OCI-LY3 (cell line): ENCODE measurements around the gene WASF2.

Experiments
- H2AFZ ChIP-seq: fragments of 200-600, 300-600 bp; shearing (Covaris generic); 2 replicates; pipeline ENCODE4 v1.6.0; 2014; ENCODE audit warnings: antibody characterized with exemption, low read depth, low read length
- H3K27ac ChIP-seq: fragments of 200-600, 300-600 bp; sonication (generic); 2 replicates; pipeline ENCODE4 v1.5.1; 2014; ENCODE audit warnings: mild to moderate bottlenecking, low read length, moderate library complexity, mixed read lengths
- H3K27me3 ChIP-seq: fragments of 200-600, 300-600 bp; sonication (generic); 2 replicates; pipeline ENCODE4 v1.6.1; 2014; ENCODE audit warnings: low read depth, low read length, mixed read lengths
- H3K36me3 ChIP-seq: fragments of 200-600, 300-600 bp; sonication (generic); replicated peaks from 2 replicates; pipeline ENCODE3; 2014; ENCODE audit warnings: low read depth, low read length, mixed read lengths
- H3K4me1 ChIP-seq: fragments of 300-600, 200-600 bp; sonication (generic); 2 replicates; pipeline ENCODE4 v1.6.1; 2014; ENCODE audit warnings: low read length, mixed read lengths
- H3K4me2 ChIP-seq: fragments of 200-600, 300-600 bp; sonication (generic); 2 replicates; pipeline ENCODE4 v1.6.1; 2014; ENCODE audit warnings: low read length, mixed read lengths
- H3K4me3 ChIP-seq: fragments of 300-600, 200-600 bp; sonication (generic); 2 replicates; pipeline ENCODE4 v1.5.1; 2014; ENCODE audit warnings: antibody characterized with exemption, mild to moderate bottlenecking, low read length, moderate library complexity
- H3K79me2 ChIP-seq: fragments of 300-600, 200-600 bp; shearing (Covaris generic); 2 replicates; pipeline ENCODE4 v1.6.1; 2014; ENCODE audit warnings: mild to moderate bottlenecking, low read length, mixed read lengths
- H3K9ac ChIP-seq: fragments of 300-600, 200-600 bp; shearing (Covaris generic); 2 replicates; pipeline ENCODE4 v1.6.0; 2014; ENCODE audit warnings: mild to moderate bottlenecking, low read length, moderate library complexity
- H3K9me3 ChIP-seq: fragments of 200-600, 300-600 bp; shearing (Covaris generic); 2 replicates; pipeline ENCODE4 v1.6.1; 2014; ENCODE audit warnings: low read length, mixed read lengths; ENCODE audit not compliant: insufficient read depth
- H4K20me1 ChIP-seq: fragments of 200-600, 300-600 bp; sonication (generic); 2 replicates; pipeline ENCODE4 v1.6.1; 2016; ENCODE audit warnings: low read length, mixed read lengths; ENCODE audit not compliant: insufficient read depth
- EZH2phosphoT487 ChIP-seq: fragments of 200-600 bp; shearing (Covaris generic); IDR thresholded peaks from 2 replicates; pipeline ENCODE4 v1.6.1; 2018; ENCODE audit warnings: antibody characterized with exemption, mixed run types, low read depth
- TF ChIP-seq, protein P1 (sequence below): fragments of 200-600, 300-600 bp; sonication (generic); IDR thresholded peaks from 2 replicates; pipeline ENCODE4 v1.5.1; 2014; ENCODE audit warnings: antibody characterized with exemption, low read length, low read depth

WASF2 gene

DNA sequence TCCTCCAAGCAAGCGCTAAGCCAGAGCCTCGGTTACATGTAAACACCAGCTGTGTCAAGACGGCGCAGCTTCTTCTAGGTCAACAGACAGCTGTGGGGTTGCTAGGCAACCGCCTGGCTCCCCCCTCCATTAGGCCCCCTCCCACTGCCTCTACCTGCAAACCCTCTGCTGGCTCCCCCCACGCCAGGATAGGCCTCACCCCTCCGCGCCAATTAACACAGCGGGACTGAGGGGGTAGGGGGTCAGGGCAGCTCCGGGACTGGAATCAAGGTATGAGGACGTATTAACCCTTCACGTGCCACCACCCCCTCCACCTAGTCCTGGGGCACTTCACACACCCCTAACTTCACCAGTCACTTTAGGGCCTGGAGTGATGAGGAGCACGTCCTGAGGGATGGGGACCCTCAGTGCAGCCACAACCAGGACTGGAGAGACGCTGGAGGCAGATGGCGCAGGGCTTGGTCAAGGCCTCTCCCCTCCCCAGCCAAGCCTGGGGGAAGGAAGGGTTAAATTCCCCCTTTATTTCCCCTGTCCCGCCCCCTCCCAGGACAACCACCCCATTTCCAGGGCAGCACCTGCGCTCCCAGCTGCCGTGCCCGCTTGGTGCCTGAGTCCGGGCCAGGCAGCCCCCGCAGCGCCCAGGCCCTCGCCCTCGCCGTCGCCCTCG, 37.4 kb upstream of the WASF2 start:
- Histone ChIP-seq H3K9me3 (no peaks in the 10 kb centered on the region), H3K4me2 (peak overlapping the region; percentile 98), H3K9ac (peak overlapping the region; percentile 39; the same call in 1 of the 2 replicates), H3K79me2 (no peaks in the 10 kb centered on the region), H3K4me1 (peaks cover 18% of the 10 kb centered on the region), H3K27me3 (peaks cover 5% of the 10 kb centered on the region; the same call in 1 of the 2 replicates), H2AFZ (peak overlapping the region; percentile 60; the same call in 1 of the 2 replicates), H3K4me3 (peak overlapping the region; percentile 76), H4K20me1 (no peaks in the 10 kb centered on the region), H3K27ac (no peak overlapping the region), H3K36me3 (no peaks in the 10 kb centered on the region)
- TF ChIP-seq, protein P1, sequence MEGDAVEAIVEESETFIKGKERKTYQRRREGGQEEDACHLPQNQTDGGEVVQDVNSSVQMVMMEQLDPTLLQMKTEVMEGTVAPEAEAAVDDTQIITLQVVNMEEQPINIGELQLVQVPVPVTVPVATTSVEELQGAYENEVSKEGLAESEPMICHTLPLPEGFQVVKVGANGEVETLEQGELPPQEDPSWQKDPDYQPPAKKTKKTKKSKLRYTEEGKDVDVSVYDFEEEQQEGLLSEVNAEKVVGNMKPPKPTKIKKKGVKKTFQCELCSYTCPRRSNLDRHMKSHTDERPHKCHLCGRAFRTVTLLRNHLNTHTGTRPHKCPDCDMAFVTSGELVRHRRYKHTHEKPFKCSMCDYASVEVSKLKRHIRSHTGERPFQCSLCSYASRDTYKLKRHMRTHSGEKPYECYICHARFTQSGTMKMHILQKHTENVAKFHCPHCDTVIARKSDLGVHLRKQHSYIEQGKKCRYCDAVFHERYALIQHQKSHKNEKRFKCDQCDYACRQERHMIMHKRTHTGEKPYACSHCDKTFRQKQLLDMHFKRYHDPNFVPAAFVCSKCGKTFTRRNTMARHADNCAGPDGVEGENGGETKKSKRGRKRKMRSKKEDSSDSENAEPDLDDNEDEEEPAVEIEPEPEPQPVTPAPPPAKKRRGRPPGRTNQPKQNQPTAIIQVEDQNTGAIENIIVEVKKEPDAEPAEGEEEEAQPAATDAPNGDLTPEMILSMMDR, result no peak
- no peak for TF ChIP-seq EZH2phosphoT487

GRCh38 chr1:27526569-27527222, 36.7 kb upstream of the WASF2 start:
- H3K9me3 ChIP-seq, result no peaks in the 10 kb centered on the region
- H3K79me2 ChIP-seq, result no peaks in the 10 kb centered on the region
- H4K20me1 ChIP-seq, result no peaks in the 10 kb centered on the region
- TF ChIP-seq, protein P1, result no peak
- no peak for TF ChIP-seq EZH2phosphoT487
- no peak overlapping the region for H2AFZ ChIP-seq
- H3K36me3 ChIP-seq, result no peaks in the 10 kb centered on the region
- H3K9ac ChIP-seq, result no peak overlapping the region
- peaks cover 5% of the 10 kb centered on the region; the same call in 1 of the 2 replicates for H3K27me3 ChIP-seq
- no peak overlapping the region for H3K4me3 ChIP-seq
- H3K4me2 ChIP-seq, result no peak overlapping the region
- H3K4me1 ChIP-seq, result peaks cover 18% of the 10 kb centered on the region
- H3K27ac ChIP-seq, result no peak overlapping the region

DNA sequence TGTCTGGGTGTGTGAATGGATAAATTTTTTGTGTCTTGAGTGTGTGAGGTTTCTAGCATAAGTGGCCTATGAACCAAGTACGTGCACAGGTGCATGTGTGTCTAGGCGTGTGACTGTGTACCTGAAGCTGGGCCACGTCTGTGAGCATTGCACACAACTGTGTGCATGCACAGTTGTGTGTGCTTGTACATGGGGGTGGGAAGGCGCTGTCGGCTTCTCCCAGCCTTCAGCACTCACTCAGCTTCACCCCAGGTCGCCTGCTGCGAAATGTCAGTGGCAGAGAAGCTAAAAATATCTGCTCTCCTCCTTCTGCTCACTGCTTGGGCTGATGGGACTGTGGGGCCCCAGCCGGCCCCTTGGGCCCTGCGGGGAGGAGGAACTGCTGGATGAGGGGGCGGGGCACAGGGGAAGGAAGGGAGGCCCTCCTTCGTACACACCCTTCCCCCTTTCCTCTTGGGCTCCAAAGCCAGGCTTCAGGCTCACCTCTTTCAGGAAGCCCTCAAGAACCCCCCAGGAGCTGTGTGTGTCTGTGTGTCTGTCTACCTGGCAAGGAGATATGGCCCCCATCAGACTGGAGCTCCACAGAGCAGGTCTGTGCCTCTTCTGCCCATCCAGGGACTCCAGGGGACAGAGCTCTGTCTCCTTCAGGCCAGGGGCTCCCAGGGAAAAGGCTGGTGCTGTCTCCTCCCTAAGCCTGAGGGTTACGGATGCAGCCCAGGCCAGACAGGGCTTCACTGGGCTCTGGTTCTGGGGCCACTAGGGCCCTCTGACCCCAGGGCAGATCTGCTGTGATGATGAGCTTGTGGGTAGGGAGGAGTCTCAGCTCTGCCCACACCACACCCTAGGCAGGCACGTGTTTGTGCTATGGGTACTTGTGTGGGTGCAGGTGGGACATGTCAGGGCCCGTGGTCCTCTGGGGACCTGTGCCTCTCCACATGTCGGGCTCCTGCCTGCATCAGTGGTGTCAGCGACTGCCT, 35.6 kb upstream of the WASF2 start:
- peak overlapping the region; percentile 22; the same call in 1 of the 2 replicates for H3K4me2 ChIP-seq
- peaks cover 18% of the 10 kb centered on the region for H3K4me1 ChIP-seq
- H3K79me2 ChIP-seq, result no peaks in the 10 kb centered on the region
- no peaks in the 10 kb centered on the region for H3K36me3 ChIP-seq
- no peak overlapping the region for H3K9ac ChIP-seq
- H3K27me3 ChIP-seq, result peaks cover 5% of the 10 kb centered on the region; the same call in 1 of the 2 replicates
- H3K9me3 ChIP-seq, result no peaks in the 10 kb centered on the region
- no peak overlapping the region for H2AFZ ChIP-seq
- H4K20me1 ChIP-seq, result no peaks in the 10 kb centered on the region
- H3K27ac ChIP-seq, result no peak overlapping the region
- TF ChIP-seq EZH2phosphoT487, result no peak
- TF ChIP-seq, protein P1, result no peak
- no peak overlapping the region for H3K4me3 ChIP-seq
